GM23338 (cell line): ENCODE results near the gene EPG5. TPM values are rescaled to one million over a fixed set of nuclear protein-coding genes. Genes with fewer than 3 reads are reported as not detected.

Experiments used
- ATAC-seq: fragments of 200-7000 bp; cut with Tn5 transposase; 3 replicates; pipeline ENCODE4 v1.9.1; 2020
- DNase-seq: peaks from one replicate; pipeline ENCODE4 v3.0.0-alpha.2; 2015; ENCODE audit warnings: low spot score
- H2AFZ ChIP-seq: fragments of 200-600 bp; sonication (generic); 2 replicates; pipeline ENCODE4 v1.8.0; 2016; ENCODE audit warnings: antibody characterized with exemption, mild to moderate bottlenecking, moderate library complexity
- H3F3A ChIP-seq: fragments of 200-600 bp; sonication (generic); replicated peaks from 2 replicates; pipeline ENCODE4 v1.8.0; 2017; ENCODE audit warnings: antibody characterized with exemption, mixed run types, low read depth
- H3K27ac ChIP-seq: fragments of 200-600 bp; sonication (generic); 2 replicates; pipeline ENCODE4 v1.6.1; 2016; ENCODE audit warnings: low read depth
- H3K27me3 ChIP-seq: fragments of 200-600 bp; sonication (generic); 2 replicates; pipeline ENCODE4 v1.8.0; 2016; ENCODE audit warnings: mild to moderate bottlenecking, mixed run types, moderate library complexity; ENCODE audit not compliant: insufficient read depth
- H3K36me3 ChIP-seq: fragments of 200-600 bp; sonication (generic); 2 replicates; pipeline ENCODE4 v1.8.0; 2016; ENCODE audit warnings: mild to moderate bottlenecking; ENCODE audit not compliant: insufficient read depth
- H3K4me1 ChIP-seq: fragments of 200-600 bp; sonication (generic); 2 replicates; pipeline ENCODE4 v1.8.0; 2016; ENCODE audit warnings: mild to moderate bottlenecking, moderate library complexity; ENCODE audit not compliant: insufficient read depth
- H3K4me2 ChIP-seq: fragments of 200-600 bp; sonication (generic); 2 replicates; pipeline ENCODE4 v1.7.1; 2017; ENCODE audit warnings: mixed run types
- H3K4me3 ChIP-seq: fragments of 200-600 bp; sonication (generic); 2 replicates; pipeline ENCODE4 v1.6.1; 2016; ENCODE audit warnings: mixed run types
- H3K79me2 ChIP-seq: fragments of 200-600 bp; sonication (generic); replicated peaks from 2 replicates; pipeline ENCODE4 v1.8.0; 2017; ENCODE audit warnings: mild to moderate bottlenecking; ENCODE audit not compliant: insufficient read depth
- H3K9me2 ChIP-seq: fragments of 200-600 bp; sonication (generic); 2 replicates; pipeline ENCODE4 v1.8.0; 2017; ENCODE audit not compliant: insufficient read depth
- H4K20me1 ChIP-seq: fragments of 200-600 bp; sonication (generic); replicated peaks from 2 replicates; pipeline ENCODE4 v1.8.0; 2017; ENCODE audit warnings: mild to moderate bottlenecking; ENCODE audit not compliant: insufficient read depth
- H3K27ac Mint-ChIP-seq: 2 replicates; pipeline ENCODE4 v1.8.0; 2020; ENCODE audit warnings: inconsistent platforms, mild to moderate bottlenecking, moderate library complexity, mixed read lengths
- H3K27me3 Mint-ChIP-seq: 3 replicates; pipeline ENCODE4 v1.8.0; 2022; ENCODE audit warnings: low read depth, mild to moderate bottlenecking, moderate library complexity, mixed read lengths, inconsistent platforms; ENCODE audit not compliant: insufficient read depth, poor library complexity
- H3K36me3 Mint-ChIP-seq: 3 replicates; pipeline ENCODE4 v1.8.0; 2021; ENCODE audit warnings: low read depth, mild to moderate bottlenecking, inconsistent platforms, moderate library complexity, mixed read lengths
- H3K4me1 Mint-ChIP-seq: 3 replicates; pipeline ENCODE4 v1.8.0; 2020; ENCODE audit warnings: mild to moderate bottlenecking, inconsistent platforms, mixed read lengths
- H3K4me3 Mint-ChIP-seq: 3 replicates; pipeline ENCODE4 v1.8.0; 2021; ENCODE audit warnings: moderate library complexity, mild to moderate bottlenecking, inconsistent platforms, mixed read lengths
- H3K9me3 Mint-ChIP-seq: 3 replicates; pipeline ENCODE4 v1.8.0; 2020; ENCODE audit warnings: moderate library complexity, mild to moderate bottlenecking, inconsistent platforms, mixed read lengths
- CREB1 ChIP-seq: fragments of 250-450 bp; sonication (Bioruptor Pico); IDR thresholded peaks from 2 replicates; pipeline ENCODE4 v1.5.0; 2020; ENCODE audit warnings: low read depth, mild to moderate bottlenecking, moderate library complexity
- CTCF ChIP-seq, 2 experiments: fragments of 200-600 bp in 1 of 2; sonication (generic) in 1 of 2; conservative IDR thresholded peaks; 2 replicates each; pipeline versions ENCODE4 v1.5.1 to v1.6.1; 2016 to 2017; ENCODE audit warnings: antibody characterized with exemption in 2 of 2, low read depth in 2 of 2, mild to moderate bottlenecking in 2 of 2, moderate library complexity in 1 of 2
- ETS1 ChIP-seq: IDR thresholded peaks from 2 replicates; pipeline ENCODE4 v1.6.1; 2016; ENCODE audit warnings: antibody characterized with exemption
- EZH2 ChIP-seq: fragments of 200-600 bp; sonication (generic); IDR thresholded peaks from one replicate; pipeline ENCODE4 v1.8.0; 2017; ENCODE audit warnings: antibody characterized with exemption, mild to moderate bottlenecking, low read depth; ENCODE audit not compliant: unreplicated experiment
- EZH2phosphoT487 ChIP-seq: fragments of 200-600 bp; sonication (generic); IDR thresholded peaks from one replicate; pipeline ENCODE4 v1.8.1; 2018; ENCODE audit warnings: antibody characterized with exemption; ENCODE audit not compliant: unreplicated experiment
- JUNB ChIP-seq: IDR thresholded peaks from one replicate; pipeline ENCODE4 v1.6.1; 2016; ENCODE audit warnings: antibody characterized with exemption; ENCODE audit not compliant: unreplicated experiment
- NANOG ChIP-seq: IDR thresholded peaks from 2 replicates; pipeline ENCODE4 v1.6.1; 2016; ENCODE audit warnings: antibody characterized with exemption, borderline replicate concordance
- POLR2AphosphoS5 ChIP-seq: IDR thresholded peaks from 2 replicates; pipeline ENCODE4 v1.6.1; 2016; ENCODE audit warnings: antibody characterized with exemption, low read depth
- REST ChIP-seq: IDR thresholded peaks from one replicate; pipeline ENCODE4 v1.6.1; 2018; ENCODE audit warnings: antibody characterized with exemption; ENCODE audit not compliant: unreplicated experiment
- STAT1 ChIP-seq: IDR thresholded peaks from one replicate; pipeline ENCODE4 v1.6.1; 2016; ENCODE audit warnings: antibody characterized with exemption; ENCODE audit not compliant: unreplicated experiment
- ZNF114 ChIP-seq: fragments of 250-450 bp; sonication (Bioruptor Pico); IDR thresholded peaks from 2 replicates; pipeline ENCODE4 v1.5.0; 2020; ENCODE audit warnings: mild to moderate bottlenecking, moderate library complexity
- ZNF331 ChIP-seq: fragments of 250-450 bp; sonication (Bioruptor Pico); IDR thresholded peaks from 2 replicates; pipeline ENCODE4 v1.5.0; 2020; ENCODE audit warnings: low read depth, mild to moderate bottlenecking, moderate library complexity
- ZNF462 ChIP-seq: fragments of 250-450 bp; sonication (Bioruptor Pico); IDR thresholded peaks from 2 replicates; pipeline ENCODE4 v1.5.0; 2020; ENCODE audit warnings: mild to moderate bottlenecking, moderate library complexity
- polyA plus RNA-seq: library from polyadenylated mRNA; unstranded; fragments of >200 nt; fragmentation: Nextera tagmentation; extraction: Ambion mirVana; gene quantifications from 2 replicates; pipeline ENCODE4 v1.2.1, GENCODE V29; 2016
- total RNA-seq: library from RNA; depleted of rRNA; stranded (reverse); fragments of >200 nt; shearing (Covaris generic); gene quantifications from 2 replicates; pipeline ENCODE4 v1.2.3, GENCODE V29; 2014

The EPG5 gene
- total and polyA plus RNA-seq, 2 experiments from 2014 or later: 4.1 to 29.2 TPM

GRCh38 chr18:45976566-45976965 lies 9.4 kb upstream of the EPG5 start:
- Mint-ChIP-seq H3K27me3 (peaks cover 5% of the 10 kb centered on the region), H3K27ac (no peak overlapping the region), H3K9me3 (no peaks in the 10 kb centered on the region), H3K36me3 (no peaks in the 10 kb centered on the region), H3K4me3 (no peak overlapping the region), H3K4me1 (peaks cover 13% of the 10 kb centered on the region; the same call in 2 of the 3 replicates)
- Histone ChIP-seq H3K4me3 (no peak overlapping the region), H3K9me2 (no peaks in the 10 kb centered on the region), H3K27me3 (no peaks in the 10 kb centered on the region), H3K79me2 (no peaks in the 10 kb centered on the region), H3K36me3 (no peaks in the 10 kb centered on the region), H3K27ac (no peak overlapping the region), H3K4me2 (no peak overlapping the region), H3K4me1 (no peaks in the 10 kb centered on the region), H3F3A (no peaks in the 10 kb centered on the region), H4K20me1 (no peaks in the 10 kb centered on the region), H2AFZ (no peak overlapping the region)
- TF ChIP-seq STAT1 (no peak), ZNF462 (CRISPR knock-in tag) (no peak), JUNB (no peak), POLR2AphosphoS5 (no peak), ETS1 (no peak), ZNF114 (CRISPR knock-in tag) (no peak), EZH2 (no peak), ZNF331 (CRISPR knock-in tag) (no peak), REST (no peak), NANOG (no peak), CTCF (conservative IDR thresholded peaks at IDR 0.05; ENCODE audit: low read depth in 2 of 2) (no peak), EZH2phosphoT487 (no peak), CREB1 (no peak)
- ATAC-seq (no peak), DNase-seq (no peak)
